Measurements from ENCODE around the gene RGS3.
A peak's percentile ranks its signal among the peaks of the same experiment; 100 is the strongest.

The RGS3 gene

DNA sequence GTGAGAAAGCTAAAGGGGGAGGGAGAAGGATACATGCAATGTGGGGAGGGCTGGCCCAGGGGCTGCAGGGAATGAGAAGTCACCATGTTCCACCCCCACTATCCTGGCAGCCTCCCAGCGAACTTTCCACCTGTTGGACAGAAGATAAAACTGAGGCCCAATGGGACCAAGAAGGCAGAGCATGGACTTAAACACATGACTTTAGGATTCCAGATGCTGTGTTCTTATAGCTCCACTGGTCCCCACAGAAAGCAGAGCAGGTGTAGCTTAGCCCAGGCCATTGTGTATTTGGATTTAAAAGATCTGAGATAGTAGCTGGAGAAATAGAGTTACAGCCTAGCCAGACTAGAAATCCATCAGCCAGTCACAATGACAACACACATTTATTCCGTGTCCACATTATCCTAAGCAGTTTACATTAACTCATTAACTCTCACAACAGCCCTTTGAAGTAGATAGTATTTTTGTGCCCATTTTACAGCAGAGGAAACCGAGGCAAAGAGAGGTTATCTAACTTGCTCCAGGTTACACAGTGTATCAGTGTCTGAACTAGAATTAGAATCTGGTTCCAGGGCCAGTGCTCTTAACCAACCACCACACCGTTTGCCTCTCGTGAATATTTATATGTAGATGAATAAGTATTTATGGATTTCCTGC is 121.0 kb downstream of the RGS3 start:
- no peak overlapping the region for H3K4me3 ChIP-seq (ENCODE audit: control insufficient read depth, low read depth, low read length)
- TF ChIP-seq, protein P1, sequence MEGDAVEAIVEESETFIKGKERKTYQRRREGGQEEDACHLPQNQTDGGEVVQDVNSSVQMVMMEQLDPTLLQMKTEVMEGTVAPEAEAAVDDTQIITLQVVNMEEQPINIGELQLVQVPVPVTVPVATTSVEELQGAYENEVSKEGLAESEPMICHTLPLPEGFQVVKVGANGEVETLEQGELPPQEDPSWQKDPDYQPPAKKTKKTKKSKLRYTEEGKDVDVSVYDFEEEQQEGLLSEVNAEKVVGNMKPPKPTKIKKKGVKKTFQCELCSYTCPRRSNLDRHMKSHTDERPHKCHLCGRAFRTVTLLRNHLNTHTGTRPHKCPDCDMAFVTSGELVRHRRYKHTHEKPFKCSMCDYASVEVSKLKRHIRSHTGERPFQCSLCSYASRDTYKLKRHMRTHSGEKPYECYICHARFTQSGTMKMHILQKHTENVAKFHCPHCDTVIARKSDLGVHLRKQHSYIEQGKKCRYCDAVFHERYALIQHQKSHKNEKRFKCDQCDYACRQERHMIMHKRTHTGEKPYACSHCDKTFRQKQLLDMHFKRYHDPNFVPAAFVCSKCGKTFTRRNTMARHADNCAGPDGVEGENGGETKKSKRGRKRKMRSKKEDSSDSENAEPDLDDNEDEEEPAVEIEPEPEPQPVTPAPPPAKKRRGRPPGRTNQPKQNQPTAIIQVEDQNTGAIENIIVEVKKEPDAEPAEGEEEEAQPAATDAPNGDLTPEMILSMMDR (conservative IDR thresholded peaks at IDR 0.05; ENCODE audit: control insufficient read depth, insufficient read depth, low read depth, low read length): no peak
- DNase-seq (ENCODE audit: low read depth): no peak

DNA sequence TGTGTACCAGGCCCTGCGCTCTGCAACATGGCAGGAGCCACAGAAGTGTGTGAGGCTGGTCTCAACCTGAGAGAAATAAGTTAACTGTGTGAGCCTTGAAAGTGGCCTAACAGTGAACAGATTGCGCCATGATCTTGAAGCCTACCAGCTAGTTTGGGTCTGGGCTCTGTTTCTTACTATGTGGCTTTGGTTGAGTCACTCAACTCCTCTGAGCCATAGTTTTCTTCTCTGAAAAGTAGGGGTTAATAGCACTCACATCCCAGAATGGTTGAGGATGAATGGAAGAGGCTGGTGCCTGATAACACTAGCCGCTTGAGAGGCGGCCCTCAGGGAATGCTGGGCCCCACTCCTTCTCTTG is 121.5 kb downstream of the RGS3 start:
- DNase-seq (ENCODE audit: low read depth): no peak
- no peak overlapping the region for H3K4me3 ChIP-seq (ENCODE audit: control insufficient read depth, low read depth, low read length)
- TF ChIP-seq, protein P1 (conservative IDR thresholded peaks at IDR 0.05; ENCODE audit: control insufficient read depth, insufficient read depth, low read depth, low read length): no peak

DNA sequence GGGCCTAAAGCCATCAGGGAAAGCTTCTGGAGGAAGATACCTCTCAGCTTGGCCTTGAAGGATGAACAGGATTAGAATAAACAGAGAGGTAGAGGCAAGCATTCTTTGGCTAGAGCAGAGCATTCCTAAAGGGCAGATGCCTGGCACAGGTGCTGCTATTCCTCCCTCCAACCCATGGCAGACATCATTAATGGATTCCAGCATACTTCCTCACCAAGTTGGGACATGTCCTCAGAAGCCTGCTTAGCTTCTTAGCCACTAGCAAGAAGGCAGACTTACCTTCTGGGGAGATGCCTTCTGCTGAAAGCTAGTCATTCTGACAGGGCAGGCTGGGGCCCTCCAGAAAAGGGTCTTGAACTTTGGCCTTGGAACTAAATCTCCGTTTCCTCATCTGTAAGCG is 122.0 kb downstream of the RGS3 start:
- TF ChIP-seq, protein P1 (conservative IDR thresholded peaks at IDR 0.05; ENCODE audit: control insufficient read depth, insufficient read depth, low read depth, low read length): no peak
- no peak for DNase-seq (ENCODE audit: low read depth)
- H3K4me3 ChIP-seq (ENCODE audit: control insufficient read depth, low read depth, low read length): no peak overlapping the region

DNA sequence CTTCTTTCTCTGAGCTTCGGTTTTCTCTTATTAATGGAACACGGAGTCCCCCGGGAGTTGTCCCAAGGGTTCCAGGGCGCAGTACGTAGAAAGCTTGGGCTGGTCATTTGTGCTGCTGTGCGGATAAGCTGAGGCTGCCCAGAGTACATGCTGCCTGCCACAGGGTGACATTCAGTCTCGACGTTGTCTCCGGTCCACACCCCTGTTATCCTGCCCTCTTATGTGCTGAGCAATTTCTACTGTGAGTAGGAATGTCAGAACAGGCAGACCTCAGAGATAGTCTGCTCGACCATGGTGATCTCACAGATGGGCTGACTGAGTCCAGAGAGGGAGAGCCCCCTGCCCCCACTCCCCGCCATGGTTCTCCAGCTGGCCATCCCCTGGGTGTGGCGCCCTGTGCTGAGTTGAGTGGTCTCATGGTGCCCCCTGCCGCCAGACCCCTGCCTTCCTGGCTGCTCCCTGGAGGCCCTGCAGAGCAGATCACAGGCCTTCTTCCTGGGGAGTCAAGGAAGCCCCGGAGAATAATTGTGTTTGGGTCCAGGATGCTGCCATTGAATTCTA is 124.0 kb downstream of the RGS3 start:
- peak; percentile 36 for DNase-seq (ENCODE audit: low read depth)
- no peak overlapping the region for H3K4me3 ChIP-seq (ENCODE audit: control insufficient read depth, low read depth, low read length)
- TF ChIP-seq, protein P1 (conservative IDR thresholded peaks at IDR 0.05; ENCODE audit: control insufficient read depth, insufficient read depth, low read depth, low read length): peak; percentile 46

DNA sequence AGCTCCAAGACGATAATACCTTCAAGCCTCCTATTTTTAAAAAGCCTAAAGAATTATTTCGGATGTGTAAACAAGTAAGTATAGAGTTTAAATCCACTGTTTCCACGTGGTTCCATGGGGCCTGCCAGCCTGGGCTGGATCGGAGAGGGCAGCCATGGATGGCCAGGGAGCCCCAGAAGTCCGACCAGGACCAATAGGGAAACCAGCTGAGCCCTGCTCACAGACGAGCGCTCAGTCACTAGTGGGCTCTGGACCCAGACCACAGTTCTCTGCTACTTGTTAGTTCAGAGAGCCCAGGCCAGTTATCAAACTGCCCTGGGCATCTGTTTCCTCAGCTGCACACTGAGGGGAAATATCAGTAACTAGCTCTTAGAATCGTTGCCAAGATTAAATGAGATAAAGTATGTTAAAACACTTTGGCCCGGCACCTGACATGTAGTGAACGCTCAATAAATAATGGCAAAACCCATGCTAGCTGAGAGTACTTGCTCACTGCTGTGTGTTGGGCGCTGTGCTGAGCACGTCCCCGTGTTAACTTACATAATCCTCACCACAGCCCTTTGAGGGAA is 124.8 kb downstream of the RGS3 start:
- DNase-seq (ENCODE audit: low read depth): no peak
- no peak overlapping the region for H3K4me3 ChIP-seq (ENCODE audit: control insufficient read depth, low read depth, low read length)
- TF ChIP-seq, protein P1 (conservative IDR thresholded peaks at IDR 0.05; ENCODE audit: control insufficient read depth, insufficient read depth, low read depth, low read length): no peak

DNA sequence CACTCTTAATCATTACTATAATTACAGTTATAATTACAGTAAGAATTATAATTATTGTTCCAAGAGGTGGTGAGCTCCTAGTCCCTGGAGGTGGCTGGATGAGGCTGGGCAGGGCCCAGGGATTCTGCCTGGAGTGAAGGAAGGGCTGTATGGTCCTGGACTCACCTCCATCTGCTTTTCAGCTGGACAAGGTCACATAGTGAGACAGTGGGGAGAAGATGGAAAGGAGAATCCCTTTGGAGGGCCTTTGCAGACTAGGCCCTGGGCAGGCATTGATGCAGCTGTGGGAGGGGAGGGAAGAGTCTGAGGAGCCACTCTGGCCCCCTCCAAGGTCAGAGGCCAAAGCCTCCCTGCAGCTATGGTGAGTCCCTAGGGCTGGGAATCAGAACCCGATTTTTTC is 125.4 kb downstream of the RGS3 start:
- TF ChIP-seq, protein P1 (conservative IDR thresholded peaks at IDR 0.05; ENCODE audit: control insufficient read depth, insufficient read depth, low read depth, low read length): no peak
- DNase-seq (ENCODE audit: low read depth): no peak
- no peak overlapping the region for H3K4me3 ChIP-seq (ENCODE audit: control insufficient read depth, low read depth, low read length)
